HUES64 (cell line): ENCODE results near the gene ARHGAP26.
A peak's percentile ranks its signal among the peaks of the same experiment; 100 is the strongest.

Experiments used
- H3K27ac ChIP-seq: 2 replicates; pipeline ENCODE4 v1.7.0; 2013; ENCODE audit warnings: low read depth, low read length, inconsistent platforms
- H3K27me3 ChIP-seq: 2 replicates; pipeline ENCODE4 v1.6.1; 2013; ENCODE audit warnings: mild to moderate bottlenecking, low read length; ENCODE audit not compliant: insufficient read depth
- H3K36me3 ChIP-seq: 2 replicates; pipeline ENCODE4 v1.6.1; 2013; ENCODE audit warnings: mild to moderate bottlenecking, low read length; ENCODE audit not compliant: insufficient read depth
- H3K4me1 ChIP-seq: 2 replicates; pipeline ENCODE4 v1.6.1; 2013; ENCODE audit warnings: mild to moderate bottlenecking, low read length, moderate library complexity; ENCODE audit not compliant: insufficient read depth
- H3K4me3 ChIP-seq: 2 replicates; pipeline ENCODE4 v1.5.1; 2013; ENCODE audit warnings: mild to moderate bottlenecking, low read length, moderate library complexity
- H3K9ac ChIP-seq: 2 replicates; pipeline ENCODE4 v1.6.1; 2013; ENCODE audit warnings: mild to moderate bottlenecking, low read depth, low read length
- H3K9me3 ChIP-seq: 2 replicates; pipeline ENCODE4 v1.6.1; 2013; ENCODE audit warnings: low read depth, low read length; ENCODE audit not compliant: insufficient read depth
- WGBS: fragments of 150-250, 120-280 bp; methylation state at CpG from one replicate; pipeline ENCODE4 v1.1.7; 2013; ENCODE audit warnings: missing lambda C conversion rate; 5-methylcytosine and 5-hydroxymethylcytosine counted together

ARHGAP26 gene

DNA sequence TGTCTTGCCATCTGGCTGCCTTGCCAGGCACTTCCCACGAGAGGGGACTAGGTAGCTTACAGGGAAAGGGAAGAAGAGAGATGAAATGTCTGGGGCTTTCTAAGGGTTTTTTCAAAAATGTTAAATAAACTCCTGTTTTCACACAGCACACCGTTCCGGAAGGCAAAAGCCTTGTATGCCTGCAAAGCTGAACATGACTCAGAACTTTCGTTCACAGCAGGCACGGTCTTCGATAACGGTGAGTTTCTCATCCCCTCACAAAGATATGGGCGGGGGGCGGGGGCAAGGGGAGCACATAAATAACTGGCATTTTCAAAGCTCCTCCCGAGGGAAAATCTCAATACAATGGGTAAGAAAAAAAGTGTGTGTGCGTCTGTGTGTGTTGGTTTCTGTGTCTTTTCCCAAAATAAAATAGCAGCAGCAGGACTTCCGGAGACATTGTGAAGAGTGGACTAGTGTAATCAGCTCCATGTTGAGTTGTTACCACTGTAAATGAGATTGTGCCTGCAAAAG, 443.7 kb downstream of the ARHGAP26 start:
- peaks cover 16% of the 10 kb centered on the region for H3K4me1 ChIP-seq

DNA sequence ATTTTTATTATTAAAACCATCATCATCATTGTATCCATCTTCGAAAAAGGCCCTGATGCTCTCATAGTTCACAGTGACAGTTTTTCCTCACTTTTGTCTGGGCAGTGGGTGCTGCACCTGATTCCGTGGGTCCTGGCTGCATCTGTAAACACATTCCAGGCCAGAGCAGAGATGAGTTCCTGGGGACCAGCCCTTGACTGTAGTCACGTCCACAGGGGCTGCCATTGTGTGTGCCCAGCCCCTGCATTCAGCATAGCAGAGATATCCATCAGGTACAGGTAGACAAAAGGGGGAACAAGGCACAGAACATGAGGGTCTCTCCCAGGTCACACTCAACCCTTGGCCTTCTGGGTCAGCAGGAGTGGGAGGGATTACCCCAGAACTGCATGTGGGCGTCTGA, 444.3 kb downstream of the ARHGAP26 start:
- Histone ChIP-seq H3K4me3 (no peak overlapping the region), H3K27me3 (no peaks in the 10 kb centered on the region), H3K4me1 (peaks cover 16% of the 10 kb centered on the region), H3K9ac (no peak overlapping the region), H3K27ac (no peak overlapping the region), H3K9me3 (no peaks in the 10 kb centered on the region), H3K36me3 (no peaks in the 10 kb centered on the region)
- WGBS = 86% methylated on average over 4 of the region's 4 CpGs

More for the DNA sequence above, 443.7 kb downstream of the ARHGAP26 start:
- Histone ChIP-seq H3K27ac (peak overlapping the region; percentile 43; the same call in 1 of the 2 replicates), H3K36me3 (no peaks in the 10 kb centered on the region), H3K4me3 (no peak overlapping the region), H3K27me3 (no peaks in the 10 kb centered on the region), H3K9me3 (no peaks in the 10 kb centered on the region), H3K9ac (peak overlapping the region; percentile 20; the same call in 1 of the 2 replicates)
- 69% methylated on average over 12 of the region's 12 CpGs for WGBS

DNA sequence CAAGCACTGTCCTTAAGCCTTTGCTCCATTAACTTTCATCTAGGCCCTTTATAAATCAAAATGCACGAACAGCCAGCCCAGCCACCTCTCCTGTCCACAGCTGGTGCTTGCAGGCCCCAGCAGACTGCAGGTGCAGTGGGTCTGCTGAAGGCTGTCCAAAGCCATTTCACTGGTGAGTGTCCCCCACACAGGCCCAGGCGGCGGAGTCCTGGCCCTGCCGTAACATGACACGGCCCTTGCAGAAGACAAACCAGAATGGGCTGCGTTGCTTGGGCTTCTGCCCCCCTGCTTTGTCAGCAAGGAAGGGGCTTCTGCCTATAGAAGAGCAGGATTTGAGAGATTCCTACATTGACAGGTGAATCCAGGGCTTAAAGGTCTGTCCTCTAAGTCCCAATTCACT, 444.7 kb downstream of the ARHGAP26 start:
- no peak overlapping the region for H3K9ac ChIP-seq
- peaks cover 16% of the 10 kb centered on the region for H3K4me1 ChIP-seq
- H3K27ac ChIP-seq = no peak overlapping the region
- H3K9me3 ChIP-seq = no peaks in the 10 kb centered on the region
- H3K36me3 ChIP-seq = no peaks in the 10 kb centered on the region
- H3K4me3 ChIP-seq = no peak overlapping the region
- no peaks in the 10 kb centered on the region for H3K27me3 ChIP-seq
- WGBS = 80% methylated on average over 6 of the region's 6 CpGs

- WGBS = 97% methylated on average over 5 of the region's 6 CpGs
These were observed 445.5 kb downstream of the ARHGAP26 start for GRCh38 chr5:143215690-143216089.

DNA sequence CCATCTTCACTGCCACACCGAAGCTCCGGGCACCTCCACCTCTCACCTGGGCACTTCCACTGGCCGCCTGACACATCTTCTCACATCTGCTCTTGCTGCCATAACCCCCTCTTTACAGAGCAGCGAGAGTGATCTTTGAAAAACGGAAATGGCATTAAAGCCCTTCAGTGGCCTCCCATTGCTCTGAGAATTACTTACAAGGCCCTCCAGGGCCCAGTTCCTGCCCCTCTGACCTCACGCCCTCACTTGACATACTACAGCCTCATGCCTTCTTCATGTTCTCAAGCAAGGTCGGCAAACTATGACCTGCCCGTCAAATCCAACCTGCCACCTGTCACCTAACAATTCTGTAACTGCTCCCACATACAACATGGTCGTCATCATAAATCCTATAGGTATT, 446.0 kb downstream of the ARHGAP26 start:
- H3K27me3 ChIP-seq = no peaks in the 10 kb centered on the region
- H3K9ac ChIP-seq = no peak overlapping the region
- H3K27ac ChIP-seq = no peak overlapping the region
- no peaks in the 10 kb centered on the region for H3K36me3 ChIP-seq
- H3K4me3 ChIP-seq = no peak overlapping the region
- no peaks in the 10 kb centered on the region for H3K9me3 ChIP-seq
- H3K4me1 ChIP-seq = peaks cover 16% of the 10 kb centered on the region
- 87% methylated on average over 9 of the region's 9 CpGs for WGBS

More at GRCh38 chr5:143215690-143216089, 445.5 kb downstream of the ARHGAP26 start:
- Histone ChIP-seq H3K36me3 (no peaks in the 10 kb centered on the region), H3K27me3 (no peaks in the 10 kb centered on the region), H3K9ac (no peak overlapping the region), H3K4me3 (no peak overlapping the region), H3K9me3 (no peaks in the 10 kb centered on the region), H3K4me1 (peaks cover 16% of the 10 kb centered on the region), H3K27ac (no peak overlapping the region)

GRCh38 chr5:143217065-143217803, 447.1 kb downstream of the ARHGAP26 start:
- Histone ChIP-seq H3K36me3 (no peaks in the 10 kb centered on the region), H3K9me3 (no peaks in the 10 kb centered on the region), H3K4me1 (peaks cover 16% of the 10 kb centered on the region), H3K27me3 (no peaks in the 10 kb centered on the region), H3K27ac (no peak overlapping the region), H3K9ac (no peak overlapping the region), H3K4me3 (no peak overlapping the region)
- WGBS = 92% methylated on average over 10 of the region's 10 CpGs

DNA sequence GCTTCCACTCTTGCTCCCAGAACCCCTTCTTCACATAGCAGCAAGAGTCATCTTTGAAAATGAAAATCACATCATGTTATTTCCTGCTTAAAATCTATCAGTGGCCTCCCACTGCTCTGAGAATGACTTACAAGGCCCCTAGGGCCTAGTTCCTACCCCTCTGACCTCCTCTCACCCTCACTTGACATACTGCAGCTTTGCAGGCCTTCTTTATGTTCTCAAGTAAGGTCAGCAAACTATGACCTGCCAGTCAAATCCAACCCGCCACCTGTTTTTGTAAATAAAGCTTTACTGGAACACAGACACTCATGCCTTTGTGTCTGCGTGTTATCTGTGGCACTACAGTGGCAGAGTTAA, 447.6 kb downstream of the ARHGAP26 start:
- Histone ChIP-seq H3K9ac (no peak overlapping the region), H3K9me3 (no peaks in the 10 kb centered on the region), H3K4me1 (peaks cover 16% of the 10 kb centered on the region), H3K36me3 (peaks cover 5% of the 10 kb centered on the region; the same call in 1 of the 2 replicates), H3K27ac (no peak overlapping the region), H3K27me3 (no peaks in the 10 kb centered on the region), H3K4me3 (no peak overlapping the region)
- WGBS = 90% methylated on average over 2 of the region's 2 CpGs

- no peaks in the 10 kb centered on the region for H3K27me3 ChIP-seq
- no peak overlapping the region for H3K4me3 ChIP-seq
- no peaks in the 10 kb centered on the region for H3K9me3 ChIP-seq
- peaks cover 10% of the 10 kb centered on the region for H3K4me1 ChIP-seq
- H3K27ac ChIP-seq = no peak overlapping the region
- H3K9ac ChIP-seq = no peak overlapping the region
- peaks cover 5% of the 10 kb centered on the region; the same call in 1 of the 2 replicates for H3K36me3 ChIP-seq
- WGBS = 90% methylated on average over 4 of the region's 4 CpGs
These were observed 448.5 kb downstream of the ARHGAP26 start for GRCh38 chr5:143218517-143219170.

DNA sequence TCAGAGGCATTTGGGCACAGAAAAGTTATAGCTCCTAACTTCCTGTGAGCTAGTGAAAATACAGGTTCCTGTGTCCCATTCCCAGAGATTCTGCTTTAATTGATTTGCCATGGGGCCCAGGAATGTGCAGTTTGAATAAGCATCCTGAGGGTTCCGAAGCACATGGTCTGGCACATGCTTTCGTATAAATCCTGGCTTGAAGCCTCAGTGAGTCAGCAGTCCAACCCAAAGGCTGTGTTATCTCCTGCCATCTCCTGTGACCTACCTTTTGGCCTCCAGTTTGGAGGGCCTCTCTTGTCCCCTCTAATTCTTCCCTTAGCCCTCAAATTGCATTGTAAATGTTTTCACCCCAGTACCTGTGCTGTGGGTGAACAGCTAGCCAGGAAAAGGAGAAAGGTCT, 449.5 kb downstream of the ARHGAP26 start:
- Histone ChIP-seq H3K27ac (no peak overlapping the region), H3K9ac (no peak overlapping the region), H3K36me3 (peaks cover 5% of the 10 kb centered on the region; the same call in 1 of the 2 replicates), H3K4me1 (no peaks in the 10 kb centered on the region), H3K4me3 (no peak overlapping the region), H3K9me3 (no peaks in the 10 kb centered on the region), H3K27me3 (no peaks in the 10 kb centered on the region)
- 70% methylated on average over 2 of the region's 2 CpGs for WGBS

GRCh38 chr5:143220748-143221251, 450.6 kb downstream of the ARHGAP26 start:
- WGBS = 96% methylated on average over 3 of the region's 3 CpGs
- Histone ChIP-seq H3K27ac (no peak overlapping the region), H3K36me3 (peaks cover 5% of the 10 kb centered on the region; the same call in 1 of the 2 replicates), H3K27me3 (no peaks in the 10 kb centered on the region), H3K4me3 (no peak overlapping the region), H3K4me1 (no peaks in the 10 kb centered on the region), H3K9me3 (no peaks in the 10 kb centered on the region), H3K9ac (no peak overlapping the region)
